Fibroblast of lung (primary cell): Measurements from ENCODE around the gene L1CAM. TPM values are rescaled to one million over a fixed set of nuclear protein-coding genes. Genes with fewer than 3 reads are reported as not detected.

ENCODE experiments used
- DNase-seq, 2 donors: peaks; one replicate each; pipeline versions ENCODE4 v3.0.0 to v3.0.0-alpha.2; 2010; ENCODE audit warnings: low read depth in 2 of 2
- H2AFZ ChIP-seq: 2 replicates; pipeline ENCODE4 v1.5.1; 2012; ENCODE audit warnings: low read length, control low read depth, inconsistent platforms
- H3K27ac ChIP-seq: 2 replicates; pipeline ENCODE4 v1.5.1; 2011; ENCODE audit warnings: low read length, control low read depth; ENCODE audit not compliant: insufficient read depth
- H3K27me3 ChIP-seq: 2 replicates; pipeline ENCODE4 v1.5.1; 2011; ENCODE audit warnings: mild to moderate bottlenecking, low read length; ENCODE audit not compliant: control insufficient read depth, insufficient read depth
- H3K36me3 ChIP-seq: 2 replicates; pipeline ENCODE4 v1.5.1; 2011; ENCODE audit warnings: low read length; ENCODE audit not compliant: control insufficient read depth, insufficient read depth
- H3K4me1 ChIP-seq: 2 replicates; pipeline ENCODE4 v1.5.1; 2011; ENCODE audit warnings: low read length; ENCODE audit not compliant: control insufficient read depth, insufficient read depth; ENCODE audit errors: extremely low read depth
- H3K4me2 ChIP-seq: 2 replicates; pipeline ENCODE4 v1.5.1; 2011; ENCODE audit warnings: low read length, control low read depth; ENCODE audit not compliant: insufficient read depth; ENCODE audit errors: extremely low read depth
- H3K4me3 ChIP-seq, 4 experiments: fragments of 200-600 bp in 1 of 4; sonication (generic) in 1 of 4; replicated peaks in 1 of 4; 2 replicates each; pipeline ENCODE4 v1.5.1; 2011 to 2016; ENCODE audit warnings: low read length in 4 of 4, low read depth in 3 of 4, mild to moderate bottlenecking in 3 of 4, control low read depth in 2 of 4, inconsistent platforms in 1 of 4, mixed read lengths in 1 of 4; ENCODE audit not compliant: insufficient read depth in 1 of 4; ENCODE audit errors: control extremely low read depth in 1 of 4
- H3K79me2 ChIP-seq: 2 replicates; pipeline ENCODE4 v1.5.1; 2012; ENCODE audit warnings: mild to moderate bottlenecking, low read length, inconsistent platforms; ENCODE audit not compliant: control insufficient read depth, insufficient read depth
- H3K9ac ChIP-seq: 2 replicates; pipeline ENCODE4 v1.5.1; 2011; ENCODE audit warnings: mild to moderate bottlenecking, low read length, control low read depth; ENCODE audit not compliant: insufficient read depth
- H3K9me3 ChIP-seq: 2 replicates; pipeline ENCODE4 v1.5.1; 2012; ENCODE audit warnings: low read depth, low read length; ENCODE audit not compliant: control insufficient read depth, insufficient read depth
- H4K20me1 ChIP-seq: 2 replicates; pipeline ENCODE4 v1.5.1; 2011; ENCODE audit warnings: low read length; ENCODE audit not compliant: control insufficient read depth, insufficient read depth; ENCODE audit errors: extremely low read depth
- EZH2 ChIP-seq: IDR thresholded peaks from 2 replicates; pipeline ENCODE4 v1.5.1; 2012; ENCODE audit warnings: low read length, control low read depth, mild to moderate bottlenecking; ENCODE audit errors: missing control alignments
- polyA plus RNA-seq, 2 donors: library from polyadenylated mRNA; depleted of rRNA in 1 of 2; stranded (reverse) in 1 of 2; unstranded in 1 of 2; fragments of >200 nt; gene quantifications; 2 replicates each; pipeline ENCODE4 v1.2.1, GENCODE V29; 2011 to 2012; ENCODE audit warnings: missing spikeins in 1 of 2
- total RNA-seq: library from RNA; depleted of rRNA; stranded (reverse); fragments of >200 nt; gene quantifications from 2 replicates; pipeline ENCODE4 v1.2.1, GENCODE V29; 2014
- TF ChIP-seq, protein P1 (sequence below), 2 donors: IDR thresholded peaks in 1 of 2; conservative IDR thresholded peaks in 1 of 2; 1 replicate in 1 of 2; 2 replicates in 1 of 2; pipeline ENCODE4 v1.5.1; 2011 to 2012; ENCODE audit warnings: low read length in 2 of 2, control low read depth in 1 of 2, inconsistent platforms in 1 of 2, low read depth in 1 of 2, mild to moderate bottlenecking in 1 of 2

Gene L1CAM
- total and polyA plus RNA-seq, 2 donors (not counting 1 experiment from before 2014, with no cell fraction given): 0.99 to 1.7 TPM

DNA sequence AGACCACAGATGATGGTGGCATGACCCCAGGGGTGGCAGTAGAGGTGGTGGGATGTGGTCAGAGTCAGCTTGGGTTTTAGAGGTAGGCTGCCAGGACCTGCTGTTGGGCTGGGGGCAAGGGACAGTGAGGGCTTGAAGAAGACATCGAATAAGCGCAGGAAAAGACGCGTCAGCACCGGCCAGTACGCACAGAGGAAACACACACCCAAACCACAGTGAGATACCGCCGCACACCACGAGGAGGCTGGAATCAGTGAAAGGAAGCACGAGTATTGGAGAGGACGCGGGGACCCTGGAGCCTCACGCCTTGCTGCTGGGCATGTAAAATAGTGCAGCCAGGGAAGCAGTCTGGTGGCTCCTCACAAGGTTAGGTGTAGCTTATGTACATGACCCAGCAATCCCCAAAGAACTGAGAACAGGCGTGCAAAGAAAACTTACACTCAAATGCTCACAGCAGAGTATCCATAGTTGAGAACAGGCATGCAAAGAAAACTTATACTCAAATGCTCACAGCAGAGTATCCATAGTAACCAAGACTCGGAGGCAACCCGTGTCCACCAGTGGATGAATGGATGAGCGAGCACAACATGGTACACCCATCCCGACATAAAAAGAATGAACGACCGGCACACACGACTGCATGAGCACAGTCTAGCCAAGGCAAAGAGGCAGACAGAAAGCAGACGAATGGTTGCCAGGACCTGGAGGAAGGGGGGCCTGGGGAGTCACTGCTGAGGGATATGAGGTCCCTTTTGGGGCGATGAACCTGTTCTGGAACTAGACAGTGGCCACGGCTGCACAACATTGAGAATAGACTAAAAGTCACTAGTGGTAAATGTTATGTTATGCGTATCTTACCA is 68.9 kb downstream of the L1CAM start:
- Histone ChIP-seq H4K20me1 (no peaks in the 10 kb centered on the region), H2AFZ (no peak overlapping the region), H3K9ac (no peak overlapping the region), H3K9me3 (no peaks in the 10 kb centered on the region), H3K4me1 (no peaks in the 10 kb centered on the region), H3K4me3 (no peak overlapping the region), H3K27ac (no peak overlapping the region), H3K79me2 (no peaks in the 10 kb centered on the region), H3K4me2 (no peak overlapping the region), H3K27me3 (no peaks in the 10 kb centered on the region), H3K36me3 (no peaks in the 10 kb centered on the region)
- no peak for DNase-seq
- TF ChIP-seq EZH2: no peak
- TF ChIP-seq, protein P1, sequence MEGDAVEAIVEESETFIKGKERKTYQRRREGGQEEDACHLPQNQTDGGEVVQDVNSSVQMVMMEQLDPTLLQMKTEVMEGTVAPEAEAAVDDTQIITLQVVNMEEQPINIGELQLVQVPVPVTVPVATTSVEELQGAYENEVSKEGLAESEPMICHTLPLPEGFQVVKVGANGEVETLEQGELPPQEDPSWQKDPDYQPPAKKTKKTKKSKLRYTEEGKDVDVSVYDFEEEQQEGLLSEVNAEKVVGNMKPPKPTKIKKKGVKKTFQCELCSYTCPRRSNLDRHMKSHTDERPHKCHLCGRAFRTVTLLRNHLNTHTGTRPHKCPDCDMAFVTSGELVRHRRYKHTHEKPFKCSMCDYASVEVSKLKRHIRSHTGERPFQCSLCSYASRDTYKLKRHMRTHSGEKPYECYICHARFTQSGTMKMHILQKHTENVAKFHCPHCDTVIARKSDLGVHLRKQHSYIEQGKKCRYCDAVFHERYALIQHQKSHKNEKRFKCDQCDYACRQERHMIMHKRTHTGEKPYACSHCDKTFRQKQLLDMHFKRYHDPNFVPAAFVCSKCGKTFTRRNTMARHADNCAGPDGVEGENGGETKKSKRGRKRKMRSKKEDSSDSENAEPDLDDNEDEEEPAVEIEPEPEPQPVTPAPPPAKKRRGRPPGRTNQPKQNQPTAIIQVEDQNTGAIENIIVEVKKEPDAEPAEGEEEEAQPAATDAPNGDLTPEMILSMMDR (conservative IDR thresholded peaks at IDR 0.05 in 1 of 2, IDR thresholded peaks at IDR 0.05 in 1 of 2; ENCODE audit: low read depth in 1 of 2, low read length in 2 of 2): no peak

GRCh38 chrX:153814591-153815315 is 71.2 kb downstream of the L1CAM start:
- H3K4me1 ChIP-seq: no peaks in the 10 kb centered on the region
- no peak overlapping the region for H3K4me2 ChIP-seq
- H3K9ac ChIP-seq: no peak overlapping the region
- no peak for TF ChIP-seq EZH2
- TF ChIP-seq, protein P1 (conservative IDR thresholded peaks at IDR 0.05 in 1 of 2, IDR thresholded peaks at IDR 0.05 in 1 of 2; ENCODE audit: low read depth in 1 of 2, low read length in 2 of 2): no peak
- DNase-seq: no peak
- H3K79me2 ChIP-seq: no peaks in the 10 kb centered on the region
- H4K20me1 ChIP-seq: no peaks in the 10 kb centered on the region
- no peaks in the 10 kb centered on the region for H3K36me3 ChIP-seq
- H3K27me3 ChIP-seq: no peaks in the 10 kb centered on the region
- no peak overlapping the region for H3K27ac ChIP-seq
- H3K4me3 ChIP-seq: no peak overlapping the region
- no peak overlapping the region for H2AFZ ChIP-seq
- H3K9me3 ChIP-seq: no peaks in the 10 kb centered on the region

GRCh38 chrX:153813161-153813560 is 72.8 kb downstream of the L1CAM start:
- H3K27me3 ChIP-seq: no peaks in the 10 kb centered on the region
- H3K4me1 ChIP-seq: no peaks in the 10 kb centered on the region
- H3K79me2 ChIP-seq: no peaks in the 10 kb centered on the region
- no peak overlapping the region for H2AFZ ChIP-seq
- no peaks in the 10 kb centered on the region for H3K36me3 ChIP-seq
- no peak overlapping the region for H3K9ac ChIP-seq
- H3K4me3 ChIP-seq: no peak overlapping the region
- H3K27ac ChIP-seq: no peak overlapping the region
- no peak for DNase-seq
- H4K20me1 ChIP-seq: no peaks in the 10 kb centered on the region
- H3K4me2 ChIP-seq: no peak overlapping the region
- no peaks in the 10 kb centered on the region for H3K9me3 ChIP-seq
- TF ChIP-seq, protein P1 (conservative IDR thresholded peaks at IDR 0.05 in 1 of 2, IDR thresholded peaks at IDR 0.05 in 1 of 2; ENCODE audit: low read depth in 1 of 2, low read length in 2 of 2): no peak
- no peak for TF ChIP-seq EZH2
